ENCODE measurements around the gene SLC19A1. TPM values are rescaled to one million over a fixed set of nuclear protein-coding genes. Genes with fewer than 3 reads are reported as not detected.

The SLC19A1 gene
- total and polyA plus RNA-seq, 4 experiments from 2014 or later: 7.4 to 9.8 (median 8.2) TPM

- ChIA-PET POLR2A (ENCODE audit: partially characterized antibody) (no interaction called here), CTCF (ENCODE audit: partially characterized antibody) (no interaction called here)
- Mint-ChIP-seq H3K4me3 (no peak overlapping the region), H3K4me1 (no peaks in the 10 kb centered on the region), H3K27ac (no peak overlapping the region), H3K27me3 (no peaks in the 10 kb centered on the region), H3K36me3 (peaks cover 38 to 39% of the 10 kb centered on the region in 2 donors), H3K9me3 (peaks cover 0 to 25% (median 15%) of the 10 kb centered on the region in 8 donors)
- Histone ChIP-seq H3K27ac (ENCODE audit: low read depth, low read length) (no peak overlapping the region), H3K9me3 (ENCODE audit: control insufficient read depth in 1 of 2, low read length in 2 of 2) (no peaks in the 10 kb centered on the region), H3K4me1 (ENCODE audit: insufficient read depth, low read length) (no peaks in the 10 kb centered on the region), H3K4me3 (ENCODE audit: low read length in 2 of 2) (no peak overlapping the region), H3K36me3 (ENCODE audit: insufficient read depth, low read length) (peaks cover 5% of the 10 kb centered on the region), H3K27me3 (ENCODE audit: insufficient read depth, low read length) (no peaks in the 10 kb centered on the region)
- intact Hi-C loops (cut with micrococcal nuclease): no loop called here
- peak in 1 of 5 donors; percentile 35 for DNase-seq
Measured at GRCh38 chr21:45524756-45525152, 17.5 kb downstream of the SLC19A1 start.

DNA sequence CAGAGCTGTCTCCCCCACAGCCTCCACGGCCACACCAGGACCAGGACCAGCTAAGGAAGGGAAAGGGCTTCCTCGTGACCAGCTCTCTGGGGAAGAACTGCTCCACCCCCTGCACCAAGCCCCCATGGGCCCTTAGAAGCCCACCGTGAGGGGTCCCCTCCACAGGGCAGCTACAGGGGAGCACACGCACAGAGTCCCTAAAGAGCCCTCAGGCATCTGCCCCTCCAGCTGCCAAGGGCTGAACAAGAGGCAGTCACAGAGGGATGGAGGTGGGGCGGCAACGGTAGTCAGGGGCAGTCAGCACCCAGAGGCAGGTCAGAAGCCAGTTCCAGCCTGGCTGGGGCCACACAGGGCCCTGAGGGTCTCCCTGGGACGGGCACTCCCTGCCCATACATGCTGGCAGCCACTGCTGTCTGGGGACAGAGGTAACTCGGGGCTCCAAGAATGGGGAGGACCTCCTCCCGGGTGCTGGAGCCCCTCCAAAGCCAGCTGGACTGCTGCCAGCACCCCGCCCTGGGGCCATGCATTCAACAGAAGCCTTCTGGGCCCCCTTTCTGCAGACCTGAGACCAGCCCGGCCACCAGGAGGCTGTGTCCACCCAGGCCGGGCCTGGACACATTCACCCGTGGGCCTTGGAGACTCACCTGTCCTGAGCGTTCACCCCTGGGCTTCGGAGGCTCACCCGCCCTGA is 18.7 kb downstream of the SLC19A1 start:
- DNase-seq: peak in 1 of 5 donors; percentile 31
- ChIA-PET CTCF (ENCODE audit: partially characterized antibody) (no interaction called here), POLR2A (ENCODE audit: partially characterized antibody) (no interaction called here)
- H3K9me3 ChIP-seq (ENCODE audit: control insufficient read depth in 1 of 2, low read length in 2 of 2): no peaks in the 10 kb centered on the region
- no peaks in the 10 kb centered on the region for H3K36me3 ChIP-seq (ENCODE audit: insufficient read depth, low read length)
- no peak overlapping the region for H3K27ac Mint-ChIP-seq
- no peak overlapping the region for H3K4me3 ChIP-seq (ENCODE audit: low read length in 2 of 2)
- H3K4me1 Mint-ChIP-seq: peaks cover 0 to 2% (median 0%) of the 10 kb centered on the region in 4 donors
- no peaks in the 10 kb centered on the region for H3K27me3 ChIP-seq (ENCODE audit: insufficient read depth, low read length)
- peaks cover 50% of the 10 kb centered on the region in 2 donors for H3K36me3 Mint-ChIP-seq
- peaks cover 0 to 37% (median 27%) of the 10 kb centered on the region in 8 donors for H3K9me3 Mint-ChIP-seq
- H3K27me3 Mint-ChIP-seq: no peaks in the 10 kb centered on the region
- no peak overlapping the region for H3K4me3 Mint-ChIP-seq
- intact Hi-C loops (cut with micrococcal nuclease): no loop called here
- H3K27ac ChIP-seq (ENCODE audit: low read depth, low read length): no peak overlapping the region
- H3K4me1 ChIP-seq (ENCODE audit: insufficient read depth, low read length): no peaks in the 10 kb centered on the region

- Mint-ChIP-seq H3K27me3 (no peaks in the 10 kb centered on the region), H3K36me3 (peaks cover 56% of the 10 kb centered on the region in 2 donors), H3K9me3 (peaks cover 0 to 43% (median 31%) of the 10 kb centered on the region in 8 donors), H3K27ac (no peak overlapping the region), H3K4me3 (no peak overlapping the region), H3K4me1 (peaks cover 0 to 3% (median 2%) of the 10 kb centered on the region in 4 donors)
- Histone ChIP-seq H3K4me1 (ENCODE audit: insufficient read depth, low read length) (no peaks in the 10 kb centered on the region), H3K27ac (ENCODE audit: low read depth, low read length) (no peak overlapping the region), H3K36me3 (ENCODE audit: insufficient read depth, low read length) (no peaks in the 10 kb centered on the region), H3K9me3 (ENCODE audit: control insufficient read depth in 1 of 2, low read length in 2 of 2) (no peaks in the 10 kb centered on the region), H3K27me3 (ENCODE audit: insufficient read depth, low read length) (no peaks in the 10 kb centered on the region), H3K4me3 (ENCODE audit: low read length in 2 of 2) (no peak overlapping the region)
- peak in 1 of 5 donors; percentile 24 for DNase-seq
- ChIA-PET POLR2A (ENCODE audit: partially characterized antibody) (no interaction called here), CTCF (ENCODE audit: partially characterized antibody) (no interaction called here)
- intact Hi-C loops (cut with micrococcal nuclease): no loop called here
Measured at GRCh38 chr21:45522986-45523385, 19.3 kb downstream of the SLC19A1 start.

DNA sequence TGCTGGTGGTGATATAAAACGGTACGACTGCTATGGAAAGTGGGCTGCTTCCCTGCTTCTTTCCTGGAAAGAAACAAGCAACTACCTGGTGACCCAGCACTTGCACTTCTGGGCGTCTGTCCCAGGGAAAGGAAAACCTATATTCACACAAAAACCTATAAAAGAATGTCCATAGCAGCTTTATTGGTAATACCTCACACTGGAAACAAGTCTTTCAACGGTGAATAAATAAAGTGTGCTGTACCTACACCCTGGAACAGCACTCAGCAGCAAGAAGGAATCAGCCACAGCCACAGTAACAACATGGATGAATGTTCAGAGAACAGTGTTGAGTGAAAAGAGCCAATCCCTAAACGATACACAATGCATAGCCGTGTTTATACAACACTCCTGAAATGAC is 19.9 kb downstream of the SLC19A1 start:
- Mint-ChIP-seq H3K27ac (peak overlapping the region in 1 of 7 donors; percentile 52), H3K27me3 (no peaks in the 10 kb centered on the region), H3K4me1 (peaks cover 0 to 7% (median 4%) of the 10 kb centered on the region in 4 donors), H3K36me3 (peaks cover 56 to 59% of the 10 kb centered on the region in 2 donors), H3K4me3 (no peak overlapping the region), H3K9me3 (peaks cover 0 to 46% (median 33%) of the 10 kb centered on the region in 8 donors)
- DNase-seq: peak in 1 of 5 donors; percentile 5
- ChIA-PET POLR2A (ENCODE audit: partially characterized antibody) (no interaction called here), CTCF (ENCODE audit: partially characterized antibody) (no interaction called here)
- no peaks in the 10 kb centered on the region for H3K36me3 ChIP-seq (ENCODE audit: insufficient read depth, low read length)
- no peak overlapping the region for H3K4me3 ChIP-seq (ENCODE audit: low read length in 2 of 2)
- H3K9me3 ChIP-seq (ENCODE audit: control insufficient read depth in 1 of 2, low read length in 2 of 2): no peaks in the 10 kb centered on the region
- H3K4me1 ChIP-seq (ENCODE audit: insufficient read depth, low read length): no peaks in the 10 kb centered on the region
- no peaks in the 10 kb centered on the region for H3K27me3 ChIP-seq (ENCODE audit: insufficient read depth, low read length)
- no peak overlapping the region for H3K27ac ChIP-seq (ENCODE audit: low read depth, low read length)
- intact Hi-C loops (cut with micrococcal nuclease): no loop called here

- Mint-ChIP-seq H3K27ac (no peak overlapping the region), H3K4me1 (peaks cover 0 to 7% (median 4%) of the 10 kb centered on the region in 4 donors), H3K9me3 (peaks cover 0 to 46% (median 34%) of the 10 kb centered on the region in 8 donors), H3K4me3 (no peak overlapping the region), H3K36me3 (peaks cover 52 to 58% of the 10 kb centered on the region in 2 donors), H3K27me3 (no peaks in the 10 kb centered on the region)
- H3K9me3 ChIP-seq (ENCODE audit: control insufficient read depth in 1 of 2, low read length in 2 of 2): no peaks in the 10 kb centered on the region
- no peak for DNase-seq
- POLR2A ChIA-PET (ENCODE audit: partially characterized antibody): no interaction called here
- intact Hi-C loops (cut with micrococcal nuclease): no loop called here
- no peaks in the 10 kb centered on the region for H3K4me1 ChIP-seq (ENCODE audit: insufficient read depth, low read length)
- H3K4me3 ChIP-seq (ENCODE audit: low read length in 2 of 2): no peak overlapping the region
- no peaks in the 10 kb centered on the region for H3K27me3 ChIP-seq (ENCODE audit: insufficient read depth, low read length)
- no peak overlapping the region for H3K27ac ChIP-seq (ENCODE audit: low read depth, low read length)
- CTCF ChIA-PET (ENCODE audit: partially characterized antibody): no interaction called here
- H3K36me3 ChIP-seq (ENCODE audit: insufficient read depth, low read length): no peaks in the 10 kb centered on the region
Measured at GRCh38 chr21:45521241-45521640, 21.0 kb downstream of the SLC19A1 start.

GRCh38 chr21:45519182-45519581 is 23.1 kb downstream of the SLC19A1 start:
- Histone ChIP-seq H3K9me3 (ENCODE audit: control insufficient read depth in 1 of 2, low read length in 2 of 2) (no peaks in the 10 kb centered on the region), H3K27me3 (ENCODE audit: insufficient read depth, low read length) (no peaks in the 10 kb centered on the region), H3K4me3 (ENCODE audit: low read length in 2 of 2) (no peak overlapping the region), H3K36me3 (ENCODE audit: insufficient read depth, low read length) (no peaks in the 10 kb centered on the region), H3K27ac (ENCODE audit: low read depth, low read length) (no peak overlapping the region), H3K4me1 (ENCODE audit: insufficient read depth, low read length) (no peaks in the 10 kb centered on the region)
- Mint-ChIP-seq H3K4me1 (peaks cover 0 to 7% (median 4%) of the 10 kb centered on the region in 4 donors), H3K36me3 (peaks cover 53 to 55% of the 10 kb centered on the region in 2 donors), H3K9me3 (peaks cover 0 to 46% (median 34%) of the 10 kb centered on the region in 8 donors), H3K4me3 (no peak overlapping the region), H3K27me3 (no peaks in the 10 kb centered on the region), H3K27ac (peak overlapping the region in 1 of 7 donors; percentile 43)
- POLR2A ChIA-PET (ENCODE audit: partially characterized antibody): no interaction called here
- intact Hi-C loops (cut with micrococcal nuclease): no loop called here
- CTCF ChIA-PET (ENCODE audit: partially characterized antibody): no interaction called here
- DNase-seq: no peak

DNA sequence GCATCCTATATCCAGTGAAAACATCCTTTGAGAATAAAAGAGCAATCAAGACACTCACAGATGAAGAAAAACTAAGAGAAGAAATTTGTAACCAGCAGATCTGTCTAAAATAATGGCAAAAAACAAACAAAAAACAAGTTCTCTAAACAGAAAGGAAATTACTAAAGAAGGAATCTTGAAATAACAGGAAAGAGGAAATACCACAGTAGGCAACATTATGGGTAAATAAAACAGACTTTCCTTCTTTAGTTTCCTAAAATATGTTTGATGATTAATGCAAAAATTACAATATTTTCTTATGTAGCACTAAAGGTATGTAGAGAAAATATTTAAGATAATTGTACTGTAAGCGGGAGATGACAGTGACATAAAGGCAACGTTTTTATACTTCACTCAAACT is 23.5 kb downstream of the SLC19A1 start:
- no peak overlapping the region for H3K4me3 ChIP-seq (ENCODE audit: low read length in 2 of 2)
- H3K27ac Mint-ChIP-seq: no peak overlapping the region
- H3K9me3 Mint-ChIP-seq: peaks cover 0 to 46% (median 34%) of the 10 kb centered on the region in 8 donors
- H3K9me3 ChIP-seq (ENCODE audit: control insufficient read depth in 1 of 2, low read length in 2 of 2): no peaks in the 10 kb centered on the region
- no peaks in the 10 kb centered on the region for H3K4me1 ChIP-seq (ENCODE audit: insufficient read depth, low read length)
- peaks cover 54 to 55% of the 10 kb centered on the region in 2 donors for H3K36me3 Mint-ChIP-seq
- no peaks in the 10 kb centered on the region for H3K27me3 Mint-ChIP-seq
- no peak overlapping the region for H3K27ac ChIP-seq (ENCODE audit: low read depth, low read length)
- POLR2A ChIA-PET (ENCODE audit: partially characterized antibody): no interaction called here
- intact Hi-C loops (cut with micrococcal nuclease): no loop called here
- no peak overlapping the region for H3K4me3 Mint-ChIP-seq
- CTCF ChIA-PET (ENCODE audit: partially characterized antibody): no interaction called here
- no peaks in the 10 kb centered on the region for H3K27me3 ChIP-seq (ENCODE audit: insufficient read depth, low read length)
- H3K36me3 ChIP-seq (ENCODE audit: insufficient read depth, low read length): no peaks in the 10 kb centered on the region
- peaks cover 0 to 7% (median 5%) of the 10 kb centered on the region in 4 donors for H3K4me1 Mint-ChIP-seq
- no peak for DNase-seq
